Thoracic aorta (tissue), 2 donors: ENCODE data around the gene RBM23. TPM values are rescaled to one million over a fixed set of nuclear protein-coding genes. Genes with fewer than 3 reads are reported as not detected.
A peak's percentile ranks its signal among the peaks of the same experiment; 100 is the strongest.
"Not testable (repeated sequence)": the region's sequence is repeated elsewhere in the genome, so short reads cannot be mapped to it uniquely, and the experiment has no call there.

Experiments
- ATAC-seq: fragments of 150-250 bp; one replicate; pipeline ENCODE4 v1.8.0; 2017; ENCODE audit warnings: low read depth; ENCODE audit not compliant: insufficient number of reproducible peaks, low FRiP score
- DNase-seq: peaks from one replicate; pipeline ENCODE4 v3.0.0-alpha.2; 2020; ENCODE audit warnings: low spot score
- H3K27ac ChIP-seq, 2 donors: fragments of 200-600 bp; sonication (generic); 1 replicate in 1 of 2; 2 replicates in 1 of 2; pipeline ENCODE4 v1.5.1; 2016; ENCODE audit warnings: mild to moderate bottlenecking in 2 of 2, moderate library complexity in 2 of 2
- H3K27me3 ChIP-seq: fragments of 200-600 bp; sonication (generic); replicated peaks from 2 replicates; pipeline ENCODE4 v1.6.0; 2016; ENCODE audit warnings: mild to moderate bottlenecking; ENCODE audit not compliant: insufficient read depth
- H3K36me3 ChIP-seq: fragments of 200-600 bp; sonication (generic); one replicate; pipeline ENCODE4 v1.5.1; 2016
- H3K4me1 ChIP-seq, 2 donors: fragments of 200-600 bp; sonication (generic); 1 replicate in 1 of 2; 2 replicates in 1 of 2; pipeline versions ENCODE4 v1.5.1 to v1.6.0; 2016; ENCODE audit warnings: low read depth in 2 of 2, mild to moderate bottlenecking in 1 of 2; ENCODE audit not compliant: control insufficient read depth in 1 of 2
- H3K4me3 ChIP-seq: fragments of 200-600 bp; sonication (generic); 2 replicates; pipeline ENCODE4 v1.5.1; 2016; ENCODE audit warnings: mild to moderate bottlenecking
- H3K9me3 ChIP-seq: fragments of 200-600 bp; sonication (generic); 2 replicates; pipeline ENCODE4 v1.5.1; 2016
- total RNA-seq, 2 donors: library from RNA; depleted of rRNA; stranded (reverse); fragments of >200 nt; gene quantifications; one replicate each; pipeline versions ENCODE4 v1.1.0 to v1.2.3, GENCODE V29; 2016
- TF ChIP-seq, protein P1 (sequence below): fragments of 200-600 bp; sonication (generic); IDR thresholded peaks from one replicate; pipeline ENCODE4 v1.5.1; 2019; ENCODE audit warnings: antibody characterized with exemption

Gene RBM23
- total RNA-seq, 2 donors from 2014 or later: 75.9 to 731 TPM

- Histone ChIP-seq H3K27ac (no peak overlapping the region), H3K9me3 (no peaks in the 10 kb centered on the region), H3K4me1 (peaks cover 21 to 44% of the 10 kb centered on the region in 2 donors), H3K4me3 (no peak overlapping the region), H3K27me3 (no peaks in the 10 kb centered on the region), H3K36me3 (no peaks in the 10 kb centered on the region)
- ATAC-seq: no peak
- DNase-seq: no peak
- TF ChIP-seq, protein P1, sequence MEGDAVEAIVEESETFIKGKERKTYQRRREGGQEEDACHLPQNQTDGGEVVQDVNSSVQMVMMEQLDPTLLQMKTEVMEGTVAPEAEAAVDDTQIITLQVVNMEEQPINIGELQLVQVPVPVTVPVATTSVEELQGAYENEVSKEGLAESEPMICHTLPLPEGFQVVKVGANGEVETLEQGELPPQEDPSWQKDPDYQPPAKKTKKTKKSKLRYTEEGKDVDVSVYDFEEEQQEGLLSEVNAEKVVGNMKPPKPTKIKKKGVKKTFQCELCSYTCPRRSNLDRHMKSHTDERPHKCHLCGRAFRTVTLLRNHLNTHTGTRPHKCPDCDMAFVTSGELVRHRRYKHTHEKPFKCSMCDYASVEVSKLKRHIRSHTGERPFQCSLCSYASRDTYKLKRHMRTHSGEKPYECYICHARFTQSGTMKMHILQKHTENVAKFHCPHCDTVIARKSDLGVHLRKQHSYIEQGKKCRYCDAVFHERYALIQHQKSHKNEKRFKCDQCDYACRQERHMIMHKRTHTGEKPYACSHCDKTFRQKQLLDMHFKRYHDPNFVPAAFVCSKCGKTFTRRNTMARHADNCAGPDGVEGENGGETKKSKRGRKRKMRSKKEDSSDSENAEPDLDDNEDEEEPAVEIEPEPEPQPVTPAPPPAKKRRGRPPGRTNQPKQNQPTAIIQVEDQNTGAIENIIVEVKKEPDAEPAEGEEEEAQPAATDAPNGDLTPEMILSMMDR: no peak
Measured at GRCh38 chr14:22854963-22855724, 63.8 kb downstream of the RBM23 start.

- not testable (repeated sequence) for H3K27ac ChIP-seq, H3K27me3 ChIP-seq, DNase-seq, H3K9me3 ChIP-seq, ATAC-seq, H3K4me3 ChIP-seq, H3K36me3 ChIP-seq
- peaks cover 30 to 52% of the 10 kb centered on the region in 2 donors for H3K4me1 ChIP-seq
Measured at GRCh38 chr14:22854296-22854695, 64.7 kb downstream of the RBM23 start.

- no peaks in the 10 kb centered on the region for H3K36me3 ChIP-seq
- DNase-seq: peak; percentile 84
- H3K4me3 ChIP-seq: peak overlapping the region; percentile 67
- peak overlapping the region in 1 of 2 donors; percentile 91 for H3K27ac ChIP-seq
- TF ChIP-seq, protein P1: peak; percentile 93
- peaks cover 38 to 55% of the 10 kb centered on the region in 2 donors for H3K4me1 ChIP-seq
- no peak for ATAC-seq
- no peaks in the 10 kb centered on the region for H3K9me3 ChIP-seq
- H3K27me3 ChIP-seq: no peaks in the 10 kb centered on the region
Measured at GRCh38 chr14:22852940-22853767, 65.8 kb downstream of the RBM23 start.

DNA sequence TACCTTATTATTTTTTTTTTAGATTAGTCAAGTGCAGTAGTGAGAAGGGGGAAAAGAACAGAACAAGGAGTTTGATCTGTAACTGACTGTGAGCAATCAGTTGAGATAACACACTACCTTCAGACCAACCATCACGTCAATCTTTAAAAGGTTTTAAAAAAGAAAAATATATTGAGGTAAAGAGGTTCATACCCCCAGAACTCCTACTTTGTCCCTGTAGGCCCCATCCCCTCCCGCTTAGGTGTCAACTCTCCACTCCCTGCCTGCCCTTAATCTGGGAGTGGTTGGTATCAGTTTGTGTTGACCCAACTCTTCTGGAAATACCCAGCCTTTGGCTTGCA lies 66.4 kb downstream of the RBM23 start:
- no peaks in the 10 kb centered on the region for H3K9me3 ChIP-seq
- no peaks in the 10 kb centered on the region for H3K36me3 ChIP-seq
- peak overlapping the region in 1 of 2 donors; percentile 91 for H3K27ac ChIP-seq
- TF ChIP-seq, protein P1: no peak
- H3K4me3 ChIP-seq: no peak overlapping the region
- H3K4me1 ChIP-seq: peaks cover 43 to 59% of the 10 kb centered on the region in 2 donors
- H3K27me3 ChIP-seq: no peaks in the 10 kb centered on the region
- ATAC-seq (no peak), DNase-seq (no peak)

DNA sequence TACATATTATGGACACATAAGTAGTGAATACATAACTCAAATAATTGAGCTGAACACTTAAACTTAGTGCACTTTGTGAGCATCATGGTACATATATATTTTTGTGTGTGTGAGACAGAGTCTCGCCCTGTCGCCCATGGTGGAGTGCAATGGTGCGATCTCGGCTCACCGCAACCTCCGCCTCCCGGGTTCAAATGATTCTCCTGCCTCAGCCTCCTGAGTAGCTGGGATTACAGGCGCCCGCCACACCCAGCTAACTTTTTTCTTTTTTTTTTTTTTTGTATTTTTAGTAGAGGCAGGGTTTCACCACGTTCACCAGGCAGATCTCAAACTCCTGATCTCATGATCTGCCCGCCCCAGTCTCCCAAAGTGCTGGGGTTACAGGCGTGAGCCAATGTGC lies 66.8 kb downstream of the RBM23 start:
- H3K4me1 ChIP-seq: peaks cover 44 to 60% of the 10 kb centered on the region in 2 donors
- H3K27me3 ChIP-seq, H3K4me3 ChIP-seq, H3K36me3 ChIP-seq, H3K9me3 ChIP-seq, ATAC-seq, DNase-seq: not testable (repeated sequence)
- peak overlapping the region in 1 of 2 donors; percentile 91 for H3K27ac ChIP-seq
